Keratinocyte (primary cell): ENCODE measurements around the gene FAM13A.

Source experiments
- EZH2 ChIP-seq: IDR thresholded peaks from one replicate; pipeline ENCODE4 v1.6.1; 2012; ENCODE audit warnings: inconsistent platforms, mild to moderate bottlenecking, low read length, moderate library complexity
- TF ChIP-seq, protein P1 (sequence below), 3 experiments: IDR thresholded peaks in 1 of 3; conservative IDR thresholded peaks in 1 of 3; optimal IDR thresholded peaks in 1 of 3; 2 replicates in 2 of 3; 3 replicates in 1 of 3; pipeline versions ENCODE3 to v1.5.1; 2011; ENCODE audit warnings: low read length in 3 of 3, mild to moderate bottlenecking in 3 of 3, moderate library complexity in 2 of 3, control low read depth in 1 of 3, inconsistent platforms in 1 of 3; ENCODE audit not compliant: insufficient read depth in 2 of 3; ENCODE audit errors: extremely low read depth in 1 of 3

DNA sequence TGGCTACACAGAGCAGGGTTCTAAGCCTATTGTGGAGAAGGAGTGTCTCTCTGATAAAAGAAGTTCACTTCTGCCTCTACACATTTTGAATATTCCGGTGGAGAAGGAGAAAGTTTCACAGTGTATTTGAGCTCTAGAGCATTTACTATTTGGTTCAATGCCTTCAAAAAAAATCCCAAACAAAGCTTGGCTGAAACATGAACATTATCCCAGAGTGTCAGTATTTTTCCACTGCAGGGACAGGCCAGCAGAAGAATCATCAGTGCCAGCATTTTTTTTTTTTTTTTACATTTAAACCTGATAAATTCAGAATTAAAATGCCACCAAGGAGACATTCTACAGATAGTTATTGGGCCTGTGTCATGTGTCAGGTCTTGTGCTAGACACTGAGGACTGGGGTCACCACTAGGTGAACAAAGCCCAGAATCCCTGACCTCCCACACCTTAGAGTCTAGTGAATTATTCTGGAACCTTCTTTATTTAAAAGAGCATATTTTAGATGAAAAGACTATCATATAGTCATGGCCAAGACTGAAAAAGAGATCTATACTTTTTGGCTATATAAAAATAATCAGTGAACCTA lies 311.3 kb downstream of the FAM13A start:
- TF ChIP-seq EZH2: no peak
- TF ChIP-seq, protein P1, sequence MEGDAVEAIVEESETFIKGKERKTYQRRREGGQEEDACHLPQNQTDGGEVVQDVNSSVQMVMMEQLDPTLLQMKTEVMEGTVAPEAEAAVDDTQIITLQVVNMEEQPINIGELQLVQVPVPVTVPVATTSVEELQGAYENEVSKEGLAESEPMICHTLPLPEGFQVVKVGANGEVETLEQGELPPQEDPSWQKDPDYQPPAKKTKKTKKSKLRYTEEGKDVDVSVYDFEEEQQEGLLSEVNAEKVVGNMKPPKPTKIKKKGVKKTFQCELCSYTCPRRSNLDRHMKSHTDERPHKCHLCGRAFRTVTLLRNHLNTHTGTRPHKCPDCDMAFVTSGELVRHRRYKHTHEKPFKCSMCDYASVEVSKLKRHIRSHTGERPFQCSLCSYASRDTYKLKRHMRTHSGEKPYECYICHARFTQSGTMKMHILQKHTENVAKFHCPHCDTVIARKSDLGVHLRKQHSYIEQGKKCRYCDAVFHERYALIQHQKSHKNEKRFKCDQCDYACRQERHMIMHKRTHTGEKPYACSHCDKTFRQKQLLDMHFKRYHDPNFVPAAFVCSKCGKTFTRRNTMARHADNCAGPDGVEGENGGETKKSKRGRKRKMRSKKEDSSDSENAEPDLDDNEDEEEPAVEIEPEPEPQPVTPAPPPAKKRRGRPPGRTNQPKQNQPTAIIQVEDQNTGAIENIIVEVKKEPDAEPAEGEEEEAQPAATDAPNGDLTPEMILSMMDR (optimal IDR thresholded peaks at IDR 0.05 in 1 of 3, IDR thresholded peaks at IDR 0.05 in 1 of 3, conservative IDR thresholded peaks at IDR 0.05 in 1 of 3; ENCODE audit: extremely low read depth in 1 of 3, insufficient read depth in 2 of 3, low read length in 3 of 3): no peak
